Measurements from ENCODE around the gene ANKRD30B.
"Not testable (repeated sequence)": the region's sequence is repeated elsewhere in the genome, so short reads cannot be mapped to it uniquely, and the experiment has no call there.

GRCh38 chr18:14701286-14702040 is 46.5 kb upstream of the ANKRD30B start:
- not testable (repeated sequence) for TF ChIP-seq SP1 (IDR thresholded peaks at IDR 0.05); HDGF (IDR thresholded peaks at IDR 0.05; ENCODE audit: borderline replicate concordance); CTBP1 (IDR thresholded peaks at IDR 0.05; ENCODE audit: borderline replicate concordance); BHLHE40 (IDR thresholded peaks at IDR 0.05; ENCODE audit: borderline replicate concordance)
